ENCODE measurements around the gene STX18.

STX18 gene

GRCh38 chr4:4374388-4375098 is 167.3 kb downstream of the STX18 start:
- DNase-seq = no peak
